NCI-H146 (cell line): ENCODE results near the gene WWC1.
A peak's percentile ranks its signal among the peaks of the same experiment; 100 is the strongest.
"Not testable (repeated sequence)": the region's sequence is repeated elsewhere in the genome, so short reads cannot be mapped to it uniquely, and the experiment has no call there.

Source experiments
- DNase-seq: peaks from one replicate; lab custom pipeline; 2025; lab: John Stamatoyannopoulos, UW

The WWC1 gene

GRCh38 chr5:168413062-168413461, 121.6 kb downstream of the WWC1 start:
- no peak for DNase-seq

- no peak for DNase-seq
These were observed 122.2 kb downstream of the WWC1 start for GRCh38 chr5:168413596-168413995.

GRCh38 chr5:168415401-168415800, 124.0 kb downstream of the WWC1 start:
- DNase-seq = no peak

- DNase-seq = no peak
These were observed 124.5 kb downstream of the WWC1 start for GRCh38 chr5:168415971-168416370.

GRCh38 chr5:168417731-168418429, 126.4 kb downstream of the WWC1 start:
- DNase-seq = no peak

- DNase-seq = no peak
These were observed 129.0 kb downstream of the WWC1 start for GRCh38 chr5:168420461-168420860.

- peak; percentile 2 for DNase-seq
These were observed 131.0 kb downstream of the WWC1 start for GRCh38 chr5:168422431-168422830.

- no peak for DNase-seq
These were observed 132.0 kb downstream of the WWC1 start for GRCh38 chr5:168423478-168423877.

GRCh38 chr5:168423971-168424370, 132.5 kb downstream of the WWC1 start:
- DNase-seq = no peak

- DNase-seq = no peak
These were observed 133.3 kb downstream of the WWC1 start for GRCh38 chr5:168424594-168425323.

GRCh38 chr5:168426007-168426863, 134.8 kb downstream of the WWC1 start:
- no peak for DNase-seq

- DNase-seq = no peak
These were observed 135.4 kb downstream of the WWC1 start for GRCh38 chr5:168426864-168427172.

- no peak for DNase-seq
These were observed 135.8 kb downstream of the WWC1 start for GRCh38 chr5:168427224-168427623.

GRCh38 chr5:168428552-168428951, 137.1 kb downstream of the WWC1 start:
- DNase-seq = no peak

GRCh38 chr5:168430296-168430695, 138.9 kb downstream of the WWC1 start:
- DNase-seq = no peak

- DNase-seq = no peak
These were observed 141.5 kb downstream of the WWC1 start for GRCh38 chr5:168432903-168433302.

GRCh38 chr5:168434001-168434400, 142.6 kb downstream of the WWC1 start:
- DNase-seq = no peak

GRCh38 chr5:168434746-168435321, 143.4 kb downstream of the WWC1 start:
- DNase-seq = no peak

GRCh38 chr5:168435340-168435739, 143.9 kb downstream of the WWC1 start:
- not testable (repeated sequence) for DNase-seq

GRCh38 chr5:168438349-168438748, 146.9 kb downstream of the WWC1 start:
- DNase-seq = no peak

- no peak for DNase-seq
These were observed 152.1 kb downstream of the WWC1 start for GRCh38 chr5:168443533-168443932.

GRCh38 chr5:168443950-168444700, 152.7 kb downstream of the WWC1 start:
- DNase-seq = no peak
